K562 (cell line): ENCODE results near the gene DCST1. TPM values are rescaled to one million over a fixed set of nuclear protein-coding genes. Genes with fewer than 3 reads are reported as not detected.

Experiments used
- CBX1 ChIP-seq: sonication (generic); IDR thresholded peaks from 2 replicates; pipeline ENCODE4 v1.6.1; 2016; ENCODE audit warnings: antibody characterized with exemption, low read depth, mild to moderate bottlenecking
- CC2D1A ChIP-seq: fragments of 450-650 bp; IDR thresholded peaks from 2 replicates; pipeline ENCODE4 v1.6.1; 2017; ENCODE audit warnings: mild to moderate bottlenecking
- CCAR2 ChIP-seq: fragments of 200-400 bp; formaldehyde crosslinking; IDR thresholded peaks from 2 replicates; pipeline ENCODE4 v1.6.1; 2017; ENCODE audit warnings: mild to moderate bottlenecking, low read depth, low read length
- DLX4 ChIP-seq: fragments of 250-450 bp; sonication (Bioruptor Pico); IDR thresholded peaks from 2 replicates; pipeline ENCODE4 v1.6.1; 2021; ENCODE audit warnings: mild to moderate bottlenecking
- FOXJ2 ChIP-seq: fragments of 200-800 bp; sonication (Bioruptor generic); IDR thresholded peaks from 2 replicates; pipeline ENCODE4 v1.6.1; 2016; ENCODE audit warnings: missing genetic modification characterization, missing compliant biosample characterization
- GTF2A2 ChIP-seq: IDR thresholded peaks from 2 replicates; pipeline ENCODE4 v1.6.1; 2016; ENCODE audit warnings: mild to moderate bottlenecking, missing genetic modification characterization, missing compliant biosample characterization
- KDM4B ChIP-seq, 2 experiments: fragments of 450-650 bp in 1 of 2; sonication (generic) in 1 of 2; IDR thresholded peaks; 2 replicates each; pipeline ENCODE4 v1.6.1; 2016 to 2017; ENCODE audit warnings: borderline replicate concordance in 2 of 2, antibody characterized with exemption in 1 of 2, low read depth in 1 of 2, mild to moderate bottlenecking in 1 of 2
- MBD2 ChIP-seq: sonication (generic); IDR thresholded peaks from 2 replicates; pipeline ENCODE4 v1.6.1; 2016; ENCODE audit warnings: low read depth, borderline replicate concordance
- NFIC ChIP-seq: fragments of 450-650 bp; IDR thresholded peaks from 2 replicates; pipeline ENCODE4 v1.6.1; 2017; ENCODE audit warnings: mild to moderate bottlenecking, inconsistent platforms
- POLR2AphosphoS5 ChIP-seq: IDR thresholded peaks from 2 replicates; pipeline ENCODE4 v1.6.1; 2011; ENCODE audit warnings: mild to moderate bottlenecking, low read depth, low read length, moderate library complexity; ENCODE audit not compliant: control insufficient read depth, insufficient read depth
- POLR2B ChIP-seq: fragments of 450-650 bp; IDR thresholded peaks from 2 replicates; pipeline ENCODE4 v1.6.1; 2018; ENCODE audit warnings: low read depth; ENCODE audit not compliant: partially characterized antibody
- PRMT5 ChIP-seq: sonication (generic); formaldehyde crosslinking; IDR thresholded peaks from 2 replicates; pipeline ENCODE4 v1.5.0; 2020; ENCODE audit warnings: missing genetic modification reagents
- PTTG1 ChIP-seq: fragments of 450-650 bp; IDR thresholded peaks from 2 replicates; pipeline ENCODE4 v1.6.1; 2016; ENCODE audit warnings: low read depth, mild to moderate bottlenecking, missing genetic modification characterization, missing compliant biosample characterization
- SMARCB1 ChIP-seq: IDR thresholded peaks from 2 replicates; pipeline ENCODE4 v1.6.1; 2011; ENCODE audit warnings: improper control_type of control experiment, low read depth; ENCODE audit not compliant: insufficient read length
- SMARCE1 ChIP-seq: fragments of 450-650 bp; IDR thresholded peaks from 2 replicates; pipeline ENCODE4 v1.7.1; 2016; ENCODE audit warnings: mild to moderate bottlenecking
- SRSF3 ChIP-seq: fragments of 200-400 bp; formaldehyde crosslinking; IDR thresholded peaks from 2 replicates; pipeline ENCODE4 v1.6.1; 2016; ENCODE audit warnings: mild to moderate bottlenecking, low read length, moderate library complexity; ENCODE audit not compliant: insufficient read depth
- SUPT5H ChIP-seq: fragments of 450-650 bp; IDR thresholded peaks from 2 replicates; pipeline ENCODE4 v1.6.1; 2016
- TCFL5 ChIP-seq: fragments of 250-450 bp; sonication (Bioruptor Pico); conservative IDR thresholded peaks from 2 replicates; pipeline ENCODE4 v1.6.1; 2021; ENCODE audit warnings: mild to moderate bottlenecking, moderate library complexity, matching md5 sums
- THRB ChIP-seq: fragments of 450-650 bp; formaldehyde crosslinking; conservative IDR thresholded peaks from 2 replicates; pipeline ENCODE4 v1.4.0; 2022; ENCODE audit warnings: mild to moderate bottlenecking, missing genetic modification characterization
- XRCC3 ChIP-seq: fragments of 450-650 bp; IDR thresholded peaks from 2 replicates; pipeline ENCODE4 v1.6.1; 2017; ENCODE audit warnings: mild to moderate bottlenecking, moderate library complexity
- ZNF165 ChIP-seq: fragments of 250-450 bp; sonication (Bioruptor Pico); IDR thresholded peaks from 2 replicates; pipeline ENCODE4 v1.4.0; 2020; ENCODE audit warnings: borderline replicate concordance
- ZNF217 ChIP-seq: sonication (generic); formaldehyde crosslinking; IDR thresholded peaks from 2 replicates; pipeline ENCODE4 v1.8.0; 2022; ENCODE audit warnings: mild to moderate bottlenecking, missing genetic modification reagents
- ZNF316 ChIP-seq: fragments of 450-650 bp; IDR thresholded peaks from 2 replicates; pipeline ENCODE4 v1.6.1; 2016
- ZNF41 ChIP-seq: fragments of 250-450 bp; sonication (Bioruptor Pico); conservative IDR thresholded peaks from 2 replicates; pipeline ENCODE4 v1.4.0; 2020; ENCODE audit warnings: mild to moderate bottlenecking
- polyA plus RNA-seq, 8 experiments: library from polyadenylated mRNA; depleted of rRNA in 4 of 8; stranded (reverse) in 5 of 8; unstranded in 3 of 8; fragments of >200 nt; fragmentation: Nextera tagmentation in 2 of 8; fragmentation: Illumina TruSeq in 1 of 8; extraction: Ambion mirVana in 2 of 8; extraction: Trizol in 1 of 8; gene quantifications; 2 replicates each; pipeline versions ENCODE4 v1.2.1 to v1.2.3, GENCODE V29; 2011 to 2014; ENCODE audit warnings: inconsistent platforms in 1 of 8, missing spikeins in 1 of 8
- total RNA-seq, 7 experiments: library from RNA; depleted of rRNA in 6 of 7; stranded (reverse); fragments of >200 nt in 6 of 7; fragmentation: Illumina TruSeq in 2 of 7; extraction: Trizol in 2 of 7; gene quantifications; 2 replicates each; pipeline versions ENCODE4 v1.2.1 to v1.2.3, GENCODE V29; 2011 to 2021; ENCODE audit warnings: low replicate concordance in 1 of 7
- TF ChIP-seq, protein P1 (sequence below): sonication (generic); formaldehyde crosslinking; IDR thresholded peaks from 2 replicates; pipeline ENCODE4 v1.8.1; 2023; ENCODE audit warnings: mild to moderate bottlenecking, missing genetic modification reagents

Gene DCST1
- total and polyA plus RNA-seq, 9 of the 15 experiments (the other 6 are each of a cell fraction or from before 2014, with no cell fraction given): not detected

GRCh38 chr1:155017041-155017945 lies 16.3 kb upstream of the DCST1 start (continued):
- 0 out of 2 replicates have a peak, but pooled peaks have one; percentile 21 for TF ChIP-seq CC2D1A
- TF ChIP-seq ZNF316: peak; percentile 65
- no peak for TF ChIP-seq PTTG1 (tag)
- TF ChIP-seq SRSF3: no peak
- TF ChIP-seq CCAR2: no peak
- TF ChIP-seq POLR2AphosphoS5: peak; percentile 55; the same call in 1 of the 2 replicates
- TF ChIP-seq XRCC3: no peak
- no peak for TF ChIP-seq DLX4
- TF ChIP-seq GTF2A2 (tag): no peak
- TF ChIP-seq ZNF41: no peak
- peak; percentile 67; the same call in 1 of the 2 replicates for TF ChIP-seq NFIC
- no peak for TF ChIP-seq TCFL5 (CRISPR knock-in tag)
- TF ChIP-seq, protein P1, sequence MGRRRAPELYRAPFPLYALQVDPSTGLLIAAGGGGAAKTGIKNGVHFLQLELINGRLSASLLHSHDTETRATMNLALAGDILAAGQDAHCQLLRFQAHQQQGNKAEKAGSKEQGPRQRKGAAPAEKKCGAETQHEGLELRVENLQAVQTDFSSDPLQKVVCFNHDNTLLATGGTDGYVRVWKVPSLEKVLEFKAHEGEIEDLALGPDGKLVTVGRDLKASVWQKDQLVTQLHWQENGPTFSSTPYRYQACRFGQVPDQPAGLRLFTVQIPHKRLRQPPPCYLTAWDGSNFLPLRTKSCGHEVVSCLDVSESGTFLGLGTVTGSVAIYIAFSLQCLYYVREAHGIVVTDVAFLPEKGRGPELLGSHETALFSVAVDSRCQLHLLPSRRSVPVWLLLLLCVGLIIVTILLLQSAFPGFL (CRISPR knock-in tag): no peak
- TF ChIP-seq FOXJ2 (tag): no peak
- TF ChIP-seq PRMT5: no peak
- 0 out of 4 replicates have a peak, but pooled peaks of 1 of the 2 experiments have one; percentile 53 for TF ChIP-seq KDM4B (IDR thresholded peaks at IDR 0.05; ENCODE audit: borderline replicate concordance in 2 of 2, low read depth in 1 of 2)
- TF ChIP-seq SMARCB1: no peak
- TF ChIP-seq POLR2B: peak; percentile 68
- TF ChIP-seq SMARCE1: no peak; the same call in 1 of the 2 replicates
- TF ChIP-seq ZNF217 (CRISPR knock-in tag): no peak
- TF ChIP-seq SUPT5H: peak; percentile 73
- TF ChIP-seq CBX1: peak; percentile 88
- TF ChIP-seq THRB: peak; percentile 64; the same call in 1 of the 2 replicates
- no peak for TF ChIP-seq MBD2
- no peak for TF ChIP-seq ZNF165 (CRISPR knock-in tag)
